SU-DHL-6 (cell line): ENCODE measurements around the gene CCL7.

Experiments used
- CTCF ChIP-seq: fragments of 200-600 bp; sonication (generic); IDR thresholded peaks from one replicate; pipeline ENCODE4 v1.5.1; 2017; ENCODE audit warnings: antibody characterized with exemption, mild to moderate bottlenecking, low read length, moderate library complexity; ENCODE audit not compliant: insufficient read depth, poor library complexity, severe bottlenecking
- EZH2phosphoT487 ChIP-seq: fragments of 200-600 bp; sonication (generic), shearing (Covaris generic); conservative IDR thresholded peaks from 2 replicates; pipeline ENCODE4 v1.6.1; 2018; ENCODE audit warnings: mild to moderate bottlenecking, antibody characterized with exemption, low read length, moderate library complexity, mixed read lengths

- no peak for TF ChIP-seq CTCF
- no peak for TF ChIP-seq EZH2phosphoT487
Measured at GRCh38 chr17:34305061-34305460, 35.0 kb downstream of the CCL7 start.
